WTC11 (cell line): ENCODE measurements around the gene EYA2. TPM values are rescaled to one million over a fixed set of nuclear protein-coding genes. Genes with fewer than 3 reads are reported as not detected.

Source experiments
- ATAC-seq: fragments of 200-7000 bp; cut with Tn5 transposase; 2 replicates; pipeline ENCODE4 v1.10.0; 2021; ENCODE audit warnings: mild to moderate bottlenecking, moderate library complexity
- CTCF ChIA-PET: fragments of 300-600 bp; sonication (Branson Sonifier 250); formaldehyde crosslinking; loops from one replicate; lab custom pipeline; 2021; ENCODE audit warnings: antibody characterized with exemption; lab: Charles Lee
- POLR2A ChIA-PET: fragments of 350-600 bp; sonication (Branson Sonifier 250); formaldehyde crosslinking; loops from one replicate; lab custom pipeline; 2021; ENCODE audit warnings: antibody characterized with exemption; lab: Charles Lee
- DNase-seq: peaks from one replicate; pipeline ENCODE4 v3.0.0; 2021; ENCODE audit warnings: low spot score
- H3K27ac Mint-ChIP-seq: 2 replicates; pipeline ENCODE4 v1.8.0; 2021; ENCODE audit warnings: mixed read lengths
- H3K27me3 Mint-ChIP-seq: 2 replicates; pipeline ENCODE4 v1.8.0; 2021; ENCODE audit warnings: low read depth, mild to moderate bottlenecking, moderate library complexity, mixed read lengths
- H3K36me3 Mint-ChIP-seq: 2 replicates; pipeline ENCODE4 v1.8.0; 2021; ENCODE audit warnings: mixed read lengths
- H3K4me1 Mint-ChIP-seq: 2 replicates; pipeline ENCODE4 v1.8.0; 2022; ENCODE audit warnings: mixed read lengths
- H3K4me3 Mint-ChIP-seq: 2 replicates; pipeline ENCODE4 v1.8.0; 2021; ENCODE audit warnings: mild to moderate bottlenecking, moderate library complexity, mixed read lengths
- H3K9me3 Mint-ChIP-seq: 2 replicates; pipeline ENCODE4 v1.8.0; 2021; ENCODE audit warnings: mixed read lengths
- CBFB ChIP-seq: sonication (generic); formaldehyde crosslinking; IDR thresholded peaks from 2 replicates; pipeline ENCODE4 v1.8.1; 2022; ENCODE audit warnings: mild to moderate bottlenecking, low read depth, missing genetic modification reagents
- CTCF ChIP-seq: fragments of 200-600 bp; IDR thresholded peaks from 2 replicates; pipeline ENCODE4 v1.8.0; 2022; ENCODE audit warnings: antibody characterized with exemption
- EMX1 ChIP-seq: fragments of 250-450 bp; sonication (Bioruptor Pico); IDR thresholded peaks from 2 replicates; pipeline ENCODE4 v1.8.0; 2021; ENCODE audit warnings: mild to moderate bottlenecking
- ERG ChIP-seq: fragments of 250-450 bp; sonication (Bioruptor Pico); IDR thresholded peaks from 2 replicates; pipeline ENCODE4 v1.8.0; 2021; ENCODE audit warnings: mild to moderate bottlenecking
- GABPB1 ChIP-seq: sonication (generic); formaldehyde crosslinking; IDR thresholded peaks from 2 replicates; pipeline ENCODE4 v1.8.1; 2023; ENCODE audit warnings: mild to moderate bottlenecking, missing genetic modification reagents
- IRF2 ChIP-seq: sonication (generic); formaldehyde crosslinking; IDR thresholded peaks from 2 replicates; pipeline ENCODE4 v1.8.0; 2022; ENCODE audit warnings: low read depth, missing genetic modification reagents, borderline replicate concordance
- NFYB ChIP-seq: sonication (generic); formaldehyde crosslinking; conservative IDR thresholded peaks from 2 replicates; pipeline ENCODE4 v1.8.0; 2022; ENCODE audit warnings: low read depth, missing genetic modification reagents
- OVOL2 ChIP-seq: fragments of 250-450 bp; sonication (Bioruptor Pico); IDR thresholded peaks from 2 replicates; pipeline ENCODE4 v1.9.0; 2021; ENCODE audit warnings: mild to moderate bottlenecking, borderline replicate concordance
- RELA ChIP-seq: sonication (generic); formaldehyde crosslinking; IDR thresholded peaks from 2 replicates; pipeline ENCODE4 v1.8.1; 2022; ENCODE audit warnings: missing genetic modification reagents, mild to moderate bottlenecking, borderline replicate concordance
- SP1 ChIP-seq: sonication (generic); formaldehyde crosslinking; conservative IDR thresholded peaks from 2 replicates; pipeline ENCODE4 v1.8.1; 2022; ENCODE audit warnings: missing genetic modification reagents
- TEAD1 ChIP-seq: sonication (generic); formaldehyde crosslinking; IDR thresholded peaks from 2 replicates; pipeline ENCODE4 v1.8.0; 2022; ENCODE audit warnings: mild to moderate bottlenecking, missing genetic modification reagents
- TEAD4 ChIP-seq: sonication (generic); formaldehyde crosslinking; IDR thresholded peaks from 2 replicates; pipeline ENCODE4 v1.8.0; 2022; ENCODE audit warnings: mild to moderate bottlenecking, missing genetic modification reagents
- USF1 ChIP-seq: sonication (generic); formaldehyde crosslinking; IDR thresholded peaks from 2 replicates; pipeline ENCODE4 v1.8.0; 2022; ENCODE audit warnings: mild to moderate bottlenecking, missing genetic modification reagents
- USF2 ChIP-seq: sonication (generic); formaldehyde crosslinking; IDR thresholded peaks from 2 replicates; pipeline ENCODE4 v1.8.1; 2023; ENCODE audit warnings: mild to moderate bottlenecking, missing genetic modification reagents, moderate library complexity
- ZBTB21 ChIP-seq: sonication (generic); formaldehyde crosslinking; IDR thresholded peaks from 2 replicates; pipeline ENCODE4 v1.8.1; 2023; ENCODE audit warnings: mild to moderate bottlenecking, missing genetic modification reagents, borderline replicate concordance
- ZNF138 ChIP-seq: sonication (generic); formaldehyde crosslinking; conservative IDR thresholded peaks from 2 replicates; pipeline ENCODE4 v1.8.1; 2022; ENCODE audit warnings: mild to moderate bottlenecking, moderate library complexity, missing genetic modification reagents
- ZNF396 ChIP-seq: fragments of 250-450 bp; sonication (Bioruptor Pico); IDR thresholded peaks from 2 replicates; pipeline ENCODE4 v1.8.0; 2021; ENCODE audit warnings: mild to moderate bottlenecking, moderate library complexity, borderline replicate concordance
- ZNF423 ChIP-seq: fragments of 250-450 bp; sonication (Bioruptor Pico); IDR thresholded peaks from 2 replicates; pipeline ENCODE4 v2.1.2; 2022; ENCODE audit warnings: mild to moderate bottlenecking, moderate library complexity
- ZNF425 ChIP-seq: fragments of 250-450 bp; sonication (Bioruptor Pico); conservative IDR thresholded peaks from 2 replicates; pipeline ENCODE4 v1.9.0; 2021; ENCODE audit warnings: mild to moderate bottlenecking
- total RNA-seq: library from RNA; stranded (reverse); gene quantifications from 3 replicates; pipeline ENCODE4 v1.2.3, GENCODE V29; 2021
- TF ChIP-seq, protein P1 (sequence below): sonication (generic); formaldehyde crosslinking; IDR thresholded peaks from 2 replicates; pipeline ENCODE4 v1.8.1; 2023; ENCODE audit warnings: mild to moderate bottlenecking, missing genetic modification reagents, moderate library complexity
- TF ChIP-seq, protein P2 (sequence below): sonication (generic); formaldehyde crosslinking; IDR thresholded peaks from 2 replicates; pipeline ENCODE4 v1.8.1; 2022; ENCODE audit warnings: low read depth, mild to moderate bottlenecking, moderate library complexity, missing genetic modification reagents, borderline replicate concordance
- TF ChIP-seq, protein P3 (sequence below): sonication (generic); formaldehyde crosslinking; IDR thresholded peaks from 2 replicates; pipeline ENCODE4 v1.8.0; 2022; ENCODE audit warnings: mild to moderate bottlenecking, missing genetic modification reagents
- TF ChIP-seq, protein P4 (sequence below): sonication (generic); formaldehyde crosslinking; IDR thresholded peaks from 2 replicates; pipeline ENCODE4 v1.8.1; 2022; ENCODE audit warnings: mild to moderate bottlenecking, missing genetic modification reagents, moderate library complexity, borderline replicate concordance

EYA2 gene
- total RNA-seq, 1 experiment from 2014 or later, result 1.5 TPM

DNA sequence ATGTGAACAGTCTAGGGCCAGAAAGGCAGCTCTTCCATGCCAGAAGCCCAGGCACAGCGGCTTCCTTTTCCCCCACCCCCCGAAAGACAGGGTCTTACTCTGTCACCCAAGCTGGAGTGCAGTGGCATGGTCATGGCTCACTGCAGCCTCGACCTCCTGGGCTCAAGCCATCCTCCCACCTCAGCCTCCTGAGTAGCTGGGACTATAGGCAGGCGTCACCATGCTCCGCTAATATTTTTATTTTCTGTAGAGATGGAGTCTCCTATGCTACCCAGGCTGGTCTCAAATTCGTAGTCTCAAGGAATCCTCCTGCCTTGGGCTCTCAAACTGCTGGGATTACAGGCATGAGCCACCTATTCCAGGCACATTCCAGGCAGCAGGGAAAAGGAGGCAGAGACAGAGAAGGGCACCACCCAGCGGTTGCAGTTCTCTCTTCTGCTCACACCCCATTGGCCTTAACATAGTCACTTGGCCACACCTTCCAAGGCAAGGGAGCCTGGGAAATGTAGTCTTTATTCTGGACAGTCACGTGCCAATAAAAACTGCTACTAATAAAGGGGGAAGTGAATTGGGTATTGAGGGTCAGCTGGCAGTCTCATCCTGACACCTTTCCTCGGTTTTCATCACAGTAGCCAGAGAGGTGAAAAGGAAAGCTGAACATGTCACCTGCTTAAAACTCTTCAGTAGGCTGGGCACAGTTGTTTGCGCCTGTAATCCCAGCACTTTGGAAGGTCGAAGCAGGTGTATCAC, 255.9 kb downstream of the EYA2 start:
- no peaks in the 10 kb centered on the region for H3K4me1 Mint-ChIP-seq
- CTCF ChIA-PET, result interaction anchor here (0.6 to 1.7 kb wide), 5 partner anchors 29 to 402 kb away, joined by 3 to 7 read pairs (median 4); no protein-coding TSS in a partner anchor

GRCh38 chr20:47152068-47152467, 257.4 kb downstream of the EYA2 start:
- POLR2A ChIA-PET, result no interaction called here
- H3K4me1 Mint-ChIP-seq, result no peaks in the 10 kb centered on the region
- no peaks in the 10 kb centered on the region for H3K9me3 Mint-ChIP-seq
- no peak for DNase-seq
- no peak overlapping the region for H3K27ac Mint-ChIP-seq
- no peaks in the 10 kb centered on the region for H3K36me3 Mint-ChIP-seq
- H3K4me3 Mint-ChIP-seq, result no peak overlapping the region
- CTCF ChIA-PET, result interaction anchor here (0.7 kb wide), 1 partner anchor 205 kb away, joined by 7 read pairs; no protein-coding TSS in a partner anchor
- peaks cover 16% of the 10 kb centered on the region for H3K27me3 Mint-ChIP-seq
- ATAC-seq, result no peak
- TF ChIP-seq ZNF423 (CRISPR knock-in tag) (no peak), ZNF138 (CRISPR knock-in tag) (no peak), ERG (CRISPR knock-in tag) (no peak), ZBTB21 (CRISPR knock-in tag) (no peak), RELA (CRISPR knock-in tag) (no peak), ZNF425 (CRISPR knock-in tag) (no peak), GABPB1 (CRISPR knock-in tag) (no peak)
- TF ChIP-seq, protein P1, sequence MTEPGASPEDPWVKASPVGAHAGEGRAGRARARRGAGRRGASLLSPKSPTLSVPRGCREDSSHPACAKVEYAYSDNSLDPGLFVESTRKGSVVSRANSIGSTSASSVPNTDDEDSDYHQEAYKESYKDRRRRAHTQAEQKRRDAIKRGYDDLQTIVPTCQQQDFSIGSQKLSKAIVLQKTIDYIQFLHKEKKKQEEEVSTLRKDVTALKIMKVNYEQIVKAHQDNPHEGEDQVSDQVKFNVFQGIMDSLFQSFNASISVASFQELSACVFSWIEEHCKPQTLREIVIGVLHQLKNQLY, result no peak
- TF ChIP-seq, protein P2, sequence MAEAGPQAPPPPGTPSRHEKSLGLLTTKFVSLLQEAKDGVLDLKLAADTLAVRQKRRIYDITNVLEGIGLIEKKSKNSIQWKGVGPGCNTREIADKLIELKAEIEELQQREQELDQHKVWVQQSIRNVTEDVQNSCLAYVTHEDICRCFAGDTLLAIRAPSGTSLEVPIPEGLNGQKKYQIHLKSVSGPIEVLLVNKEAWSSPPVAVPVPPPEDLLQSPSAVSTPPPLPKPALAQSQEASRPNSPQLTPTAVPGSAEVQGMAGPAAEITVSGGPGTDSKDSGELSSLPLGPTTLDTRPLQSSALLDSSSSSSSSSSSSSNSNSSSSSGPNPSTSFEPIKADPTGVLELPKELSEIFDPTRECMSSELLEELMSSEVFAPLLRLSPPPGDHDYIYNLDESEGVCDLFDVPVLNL, result no peak

More for the DNA sequence above, 255.9 kb downstream of the EYA2 start:
- no peak for TF ChIP-seq OVOL2
- no peak for TF ChIP-seq ZNF396 (CRISPR knock-in tag)
- peak; percentile 92 for TF ChIP-seq USF1 (CRISPR knock-in tag)
- peak; percentile 94 for TF ChIP-seq USF2 (CRISPR knock-in tag)
- TF ChIP-seq TEAD1 (CRISPR knock-in tag), result peak; percentile 81; the same call in 1 of the 2 replicates
- peak; percentile 49; the same call in 1 of the 2 replicates for TF ChIP-seq NFYB
- TF ChIP-seq CTCF, result peak; percentile 44; the same call in 1 of the 2 replicates
- peak; percentile 69 for TF ChIP-seq SP1 (CRISPR knock-in tag)
- 0 out of 2 replicates have a peak, but pooled peaks have one; percentile 23 for TF ChIP-seq EMX1 (CRISPR knock-in tag)
- TF ChIP-seq IRF2 (CRISPR knock-in tag), result no peak
- TF ChIP-seq, protein P3, sequence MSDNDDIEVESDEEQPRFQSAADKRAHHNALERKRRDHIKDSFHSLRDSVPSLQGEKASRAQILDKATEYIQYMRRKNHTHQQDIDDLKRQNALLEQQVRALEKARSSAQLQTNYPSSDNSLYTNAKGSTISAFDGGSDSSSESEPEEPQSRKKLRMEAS, result peak; percentile 38; the same call in 1 of the 2 replicates
- TF ChIP-seq, protein P4, sequence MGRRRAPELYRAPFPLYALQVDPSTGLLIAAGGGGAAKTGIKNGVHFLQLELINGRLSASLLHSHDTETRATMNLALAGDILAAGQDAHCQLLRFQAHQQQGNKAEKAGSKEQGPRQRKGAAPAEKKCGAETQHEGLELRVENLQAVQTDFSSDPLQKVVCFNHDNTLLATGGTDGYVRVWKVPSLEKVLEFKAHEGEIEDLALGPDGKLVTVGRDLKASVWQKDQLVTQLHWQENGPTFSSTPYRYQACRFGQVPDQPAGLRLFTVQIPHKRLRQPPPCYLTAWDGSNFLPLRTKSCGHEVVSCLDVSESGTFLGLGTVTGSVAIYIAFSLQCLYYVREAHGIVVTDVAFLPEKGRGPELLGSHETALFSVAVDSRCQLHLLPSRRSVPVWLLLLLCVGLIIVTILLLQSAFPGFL, result no peak
- TF ChIP-seq TEAD4 (CRISPR knock-in tag), result peak; percentile 86
- no peak for TF ChIP-seq CBFB
- TF ChIP-seq, all 79 proteins: peak for 9
- peak; percentile 100 for ATAC-seq
- no peaks in the 10 kb centered on the region for H3K9me3 Mint-ChIP-seq
- no peak overlapping the region for H3K4me3 Mint-ChIP-seq
- peaks cover 16% of the 10 kb centered on the region for H3K27me3 Mint-ChIP-seq
- no peak overlapping the region for H3K27ac Mint-ChIP-seq
- H3K36me3 Mint-ChIP-seq, result no peaks in the 10 kb centered on the region
- DNase-seq, result peak; percentile 90
- POLR2A ChIA-PET, result no interaction called here
